Esophagus mucosa (tissue), 1 donor: ENCODE results near the gene CTNNBL1. TPM values are rescaled to one million over a fixed set of nuclear protein-coding genes. Genes with fewer than 3 reads are reported as not detected.
A peak's percentile ranks its signal among the peaks of the same experiment; 100 is the strongest.
"Not testable (repeated sequence)": the region's sequence is repeated elsewhere in the genome, so short reads cannot be mapped to it uniquely, and the experiment has no call there.

Source experiments
- ATAC-seq: fragments of 200-7000 bp; cut with Tn5 transposase; one replicate; pipeline ENCODE4 v1.9.1; 2020
- total RNA-seq: library from RNA; stranded (reverse); gene quantifications from one replicate; pipeline ENCODE4 v1.2.4, GENCODE V29; 2023
- donor health status: DM: yes; HTN: yes; CAD: no.

Gene CTNNBL1
- total RNA-seq, 1 donor from 2014 or later, result 38.7 TPM

DNA sequence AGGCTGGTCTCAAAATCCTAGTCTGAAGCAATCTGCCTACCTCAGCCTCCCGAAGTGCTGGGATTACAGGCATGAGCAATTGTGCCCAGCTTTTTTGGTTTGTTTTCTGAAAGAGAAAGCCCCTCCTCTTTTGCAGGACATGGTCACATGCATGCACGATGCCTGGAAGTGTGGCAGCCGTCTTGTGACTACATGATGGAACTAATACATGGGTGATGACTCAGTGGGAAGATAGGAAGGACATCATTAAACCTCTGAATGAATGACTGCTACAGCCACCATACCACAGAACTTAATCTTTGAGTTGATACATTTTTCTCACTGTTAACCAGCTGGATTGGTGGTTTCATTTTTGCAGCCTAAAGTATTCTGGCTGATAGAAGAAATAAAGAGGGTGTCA, 13.4 kb upstream of the CTNNBL1 start:
- ATAC-seq, result no peak

DNA sequence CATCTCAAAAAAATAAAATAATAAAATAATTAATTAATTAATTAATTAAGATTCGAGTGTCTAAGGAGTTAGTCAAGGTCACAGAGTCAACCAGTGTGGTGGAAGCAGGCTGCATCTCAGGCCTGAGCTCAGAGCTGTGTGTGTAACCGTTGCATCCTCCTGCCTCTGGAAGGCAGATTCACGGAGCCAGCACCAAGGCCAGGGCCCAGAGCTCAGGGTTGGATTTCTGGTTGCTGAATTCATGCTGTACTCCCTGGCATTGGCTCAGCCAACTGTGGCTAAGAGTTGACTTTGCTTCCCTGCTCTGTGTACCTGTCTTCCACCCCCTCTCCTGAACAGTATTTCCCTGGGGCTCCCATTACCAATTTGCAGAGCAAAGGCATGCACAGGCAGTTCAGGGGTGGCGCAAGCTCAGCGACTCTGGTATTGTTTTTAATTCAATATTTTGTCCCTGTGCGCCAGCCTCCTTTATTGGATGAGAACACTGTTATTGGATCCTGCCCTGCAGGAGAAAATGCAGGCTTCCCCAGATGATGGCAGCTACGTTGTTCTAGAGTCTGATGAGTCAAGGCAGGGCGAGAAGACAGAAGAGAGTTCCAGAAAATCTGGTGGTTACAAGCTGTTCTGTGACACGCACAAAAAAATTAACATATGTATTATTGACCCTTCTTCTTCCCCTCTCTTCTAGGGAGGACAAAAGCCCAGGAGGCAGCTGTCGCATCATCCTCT, 12.3 kb upstream of the CTNNBL1 start:
- ATAC-seq, result no peak

DNA sequence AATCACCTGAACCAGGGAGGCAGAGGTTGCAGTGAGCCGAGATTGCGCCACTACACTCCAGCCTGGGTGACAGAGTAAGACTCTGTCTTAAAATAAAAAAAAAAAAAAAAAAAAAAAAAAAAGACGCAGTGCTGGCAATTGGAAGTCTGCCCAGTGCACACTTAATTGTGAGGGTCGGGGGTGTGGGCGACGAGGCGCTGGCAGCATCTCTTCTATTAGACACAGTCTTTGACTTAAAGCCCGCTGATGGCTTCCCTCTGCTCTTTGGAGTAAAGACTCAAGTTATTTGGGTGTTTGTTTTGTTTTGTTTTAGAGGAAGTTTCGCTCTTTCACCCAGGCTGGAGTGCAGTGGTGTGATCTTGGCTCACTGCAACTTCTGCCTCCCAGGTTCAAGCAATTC, 10.7 kb upstream of the CTNNBL1 start:
- not testable (repeated sequence) for ATAC-seq

DNA sequence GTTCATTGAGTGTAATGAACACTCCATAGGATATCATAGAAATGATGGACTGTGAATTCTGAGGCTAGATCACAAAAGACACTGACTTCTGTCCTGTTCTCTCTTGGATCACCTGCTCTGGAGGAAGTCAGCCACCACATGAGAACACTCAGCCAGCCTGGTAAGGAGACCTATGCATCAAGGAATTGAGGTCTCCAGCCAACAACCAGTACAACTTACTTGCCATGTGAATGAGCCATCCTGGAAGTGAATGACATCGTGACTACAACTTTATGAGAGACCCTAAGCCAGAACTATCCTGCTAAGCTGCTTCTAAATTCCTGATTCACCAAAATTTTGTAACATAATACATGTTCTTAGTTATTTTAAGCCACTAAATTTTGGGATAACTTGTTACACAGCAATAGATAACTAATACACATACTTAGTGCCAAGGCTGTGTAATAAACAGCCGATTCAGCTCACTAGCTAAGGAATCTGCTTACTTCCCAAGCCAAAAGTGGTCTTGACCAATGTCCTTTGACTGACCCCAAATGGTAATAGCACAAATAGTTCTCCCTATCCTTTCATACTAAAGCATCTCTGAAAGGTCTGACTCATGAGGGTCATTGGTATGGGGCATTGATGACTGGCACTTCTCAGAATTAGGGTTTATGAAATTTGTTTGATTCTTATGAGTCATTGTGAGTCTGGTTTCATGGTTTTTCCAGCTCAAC, 6.9 kb upstream of the CTNNBL1 start:
- peak; percentile 42 for ATAC-seq

- no peak for ATAC-seq
These were observed 6.4 kb upstream of the CTNNBL1 start for GRCh38 chr20:37687478-37687805.

DNA sequence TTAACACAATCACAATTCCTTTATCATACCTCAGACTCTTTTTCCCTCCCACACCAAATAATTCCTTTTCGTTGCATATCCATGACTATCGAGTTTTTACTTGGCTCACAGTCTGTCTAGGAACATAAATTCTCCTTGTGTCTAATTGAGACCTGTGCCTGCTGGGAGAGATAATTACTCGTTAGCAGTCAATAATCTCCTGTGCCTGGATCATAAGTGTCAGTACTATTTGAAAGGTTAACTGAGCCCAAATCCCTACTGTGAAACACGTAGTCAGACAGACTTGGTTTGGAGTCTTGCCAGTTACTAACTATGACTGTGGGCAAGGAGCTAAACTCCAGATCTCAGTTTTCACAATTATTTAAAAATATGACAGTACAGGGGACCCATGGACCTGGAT, 5.7 kb upstream of the CTNNBL1 start:
- ATAC-seq, result no peak

DNA sequence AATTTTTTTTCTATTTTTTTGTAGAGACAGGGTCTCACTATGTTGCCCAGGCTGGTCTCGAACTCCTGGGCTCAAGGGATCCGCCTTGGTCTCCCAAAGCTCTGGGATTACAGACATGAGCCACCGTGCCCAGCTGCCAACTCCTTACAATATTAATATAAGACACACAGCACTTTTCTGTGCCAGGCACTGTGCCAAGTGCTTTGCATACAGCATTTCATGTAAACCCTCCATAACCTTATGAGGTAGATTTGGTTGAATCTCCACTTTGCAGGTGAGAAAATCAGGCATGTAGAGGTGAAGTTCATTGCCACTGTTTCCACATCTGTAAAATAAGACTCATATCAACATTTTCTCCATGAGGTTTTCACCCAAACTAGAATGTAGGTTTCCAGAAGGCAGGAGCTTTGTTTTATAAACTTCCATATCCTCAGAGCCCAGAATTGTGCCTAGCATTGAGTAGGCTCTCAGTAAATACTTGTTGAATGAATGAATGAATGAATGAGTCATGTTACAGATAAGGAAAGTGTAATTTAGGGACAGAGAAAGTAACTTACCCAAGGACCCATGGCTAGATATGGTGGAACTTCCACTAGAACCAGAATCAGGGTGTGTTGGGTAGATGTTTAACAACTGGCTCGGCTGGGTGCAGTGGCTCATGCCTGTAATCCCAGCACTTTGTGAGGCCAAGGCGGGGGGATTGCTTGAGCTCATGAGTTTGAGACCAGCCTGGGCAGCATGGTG, 3.0 kb upstream of the CTNNBL1 start:
- no peak for ATAC-seq

DNA sequence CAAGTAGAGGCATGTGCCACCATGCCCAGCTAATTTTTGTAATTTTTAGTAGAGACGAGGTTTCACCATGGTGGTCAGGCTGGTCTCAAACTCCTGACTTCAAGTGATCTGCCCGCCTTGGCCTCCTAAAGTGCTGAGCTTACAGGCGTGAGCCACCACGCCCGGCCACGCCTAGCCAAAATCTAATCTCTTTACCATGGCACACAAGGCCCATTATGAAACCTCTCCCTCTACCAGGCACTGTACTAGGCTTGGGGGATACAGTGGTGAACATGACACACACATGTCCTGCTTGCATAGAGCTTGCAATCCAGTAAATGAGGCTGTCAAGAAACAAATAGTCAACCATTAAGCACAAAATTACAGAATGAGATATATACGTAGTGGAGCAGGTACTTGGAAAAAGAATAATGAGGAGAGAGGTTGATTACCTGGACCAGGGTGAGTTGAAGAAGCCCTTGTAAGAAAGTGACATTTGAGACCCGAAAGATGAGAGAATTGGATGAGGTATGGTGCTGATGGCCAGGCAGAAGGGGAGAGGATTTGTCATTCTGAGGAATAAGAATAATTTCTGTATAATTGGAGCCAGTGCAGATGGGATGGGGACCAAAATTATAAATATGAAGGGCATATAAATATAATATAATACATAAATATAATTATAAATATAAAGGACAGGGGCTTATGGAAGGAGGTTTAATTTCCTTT, 1.2 kb upstream of the CTNNBL1 start:
- ATAC-seq, result no peak

DNA sequence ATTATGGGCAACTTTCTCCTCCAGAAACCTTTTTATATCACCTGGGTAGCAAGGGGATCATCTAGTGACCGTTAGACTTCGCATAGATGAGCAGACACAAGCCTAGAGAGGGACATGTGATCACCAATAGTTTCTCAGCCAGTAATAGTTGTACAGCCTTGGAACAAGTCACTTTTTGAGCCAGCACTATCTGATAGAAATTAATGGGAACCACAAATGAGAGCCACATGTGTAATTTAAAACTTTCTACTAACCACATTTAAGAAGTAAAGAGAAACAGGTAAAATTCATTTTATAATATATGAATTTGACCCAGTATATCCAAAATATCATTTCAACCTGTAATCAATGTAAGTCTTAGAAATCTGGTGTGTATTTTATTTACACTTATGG, 592 bp upstream of the CTNNBL1 start:
- ATAC-seq, result no peak

DNA sequence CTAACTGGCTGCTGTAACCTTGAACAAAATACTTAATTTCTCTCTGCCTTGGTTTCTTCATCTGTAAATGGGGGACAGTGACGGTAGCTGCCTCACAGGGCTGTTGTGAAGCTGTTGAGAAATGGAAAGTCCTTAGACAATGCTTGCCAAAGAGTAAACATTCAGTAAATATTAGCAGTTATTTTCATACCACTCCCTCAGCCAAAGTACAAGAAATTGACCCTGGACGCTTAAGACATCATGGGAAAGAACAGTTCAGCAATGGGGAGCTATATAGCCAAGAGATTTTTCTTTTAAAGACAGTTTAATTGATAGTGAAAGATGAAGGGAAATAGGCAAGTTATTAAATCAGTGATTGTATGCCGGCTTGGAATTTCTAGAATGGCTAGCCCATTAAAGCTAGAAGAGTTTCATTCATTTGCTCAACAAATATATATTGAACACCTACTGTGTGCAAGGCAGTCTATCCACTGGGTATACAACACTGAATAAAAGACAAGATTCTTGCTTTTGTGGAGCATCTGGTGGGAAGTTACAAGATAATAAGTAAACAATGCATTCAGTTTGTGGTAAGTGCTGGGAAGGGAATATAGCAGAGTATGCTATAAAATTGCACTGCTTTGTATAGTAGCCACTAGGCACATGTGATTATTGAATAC, 2.0 kb downstream of the CTNNBL1 start:
- no peak for ATAC-seq

DNA sequence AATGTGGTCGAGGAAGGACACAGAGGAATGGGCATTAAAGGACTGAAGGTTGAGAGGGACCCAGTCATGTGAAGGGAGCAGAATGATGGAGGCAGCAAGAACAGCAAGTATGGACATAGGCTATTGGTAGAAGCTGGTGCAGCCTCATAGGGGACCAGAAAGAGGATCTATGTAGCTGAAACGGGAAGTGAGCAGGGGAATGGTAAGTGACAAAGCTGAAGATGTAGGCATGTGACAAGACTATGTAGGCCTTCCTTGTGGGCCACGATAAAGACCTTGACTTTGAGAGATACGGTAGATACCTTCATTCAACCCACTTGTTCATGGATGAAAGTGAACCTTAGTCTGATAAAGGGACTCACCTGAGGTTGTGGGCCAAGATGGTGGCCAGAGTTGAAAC, 3.5 kb downstream of the CTNNBL1 start:
- ATAC-seq, result no peak

- ATAC-seq, result no peak
These were observed 5.4 kb downstream of the CTNNBL1 start for GRCh38 chr20:37699202-37699601.

DNA sequence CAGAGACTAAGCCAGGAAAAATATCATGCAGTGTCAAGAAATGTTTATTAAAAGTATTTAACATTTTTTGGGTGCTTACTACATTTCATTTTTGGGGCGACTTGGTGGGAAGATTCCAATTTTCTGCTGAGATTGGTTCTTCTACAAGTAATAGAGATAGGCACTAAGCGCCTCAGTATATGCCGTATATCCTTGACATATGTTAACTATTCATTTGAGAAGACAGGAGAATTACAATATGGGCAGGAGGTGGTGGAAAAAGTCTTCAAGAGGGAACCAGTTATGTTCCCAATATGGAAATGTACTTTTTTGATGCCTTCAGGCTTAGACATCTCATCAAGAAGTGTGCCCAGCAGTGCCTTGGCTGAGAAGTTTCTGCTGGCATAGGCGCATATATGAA, 6.5 kb downstream of the CTNNBL1 start:
- ATAC-seq, result no peak

DNA sequence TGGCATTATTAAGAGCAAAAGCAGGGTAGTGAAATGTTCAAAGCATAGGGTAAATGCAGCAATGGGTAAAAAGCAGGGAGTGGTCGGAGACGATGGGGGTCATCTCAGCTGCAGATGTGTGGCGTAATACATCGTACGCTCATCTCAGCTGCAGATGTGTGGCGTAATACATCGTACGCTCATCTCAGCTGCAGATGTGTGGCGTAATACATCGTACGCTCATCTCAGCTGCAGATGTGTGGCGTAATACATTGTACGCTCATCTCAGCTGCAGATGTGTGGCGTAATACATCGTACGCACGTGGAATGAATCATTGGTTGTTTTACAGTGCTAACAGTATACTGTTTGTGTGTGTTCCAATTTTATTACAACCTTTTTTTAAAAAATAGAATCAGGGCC, 7.8 kb downstream of the CTNNBL1 start:
- ATAC-seq, result not testable (repeated sequence)

DNA sequence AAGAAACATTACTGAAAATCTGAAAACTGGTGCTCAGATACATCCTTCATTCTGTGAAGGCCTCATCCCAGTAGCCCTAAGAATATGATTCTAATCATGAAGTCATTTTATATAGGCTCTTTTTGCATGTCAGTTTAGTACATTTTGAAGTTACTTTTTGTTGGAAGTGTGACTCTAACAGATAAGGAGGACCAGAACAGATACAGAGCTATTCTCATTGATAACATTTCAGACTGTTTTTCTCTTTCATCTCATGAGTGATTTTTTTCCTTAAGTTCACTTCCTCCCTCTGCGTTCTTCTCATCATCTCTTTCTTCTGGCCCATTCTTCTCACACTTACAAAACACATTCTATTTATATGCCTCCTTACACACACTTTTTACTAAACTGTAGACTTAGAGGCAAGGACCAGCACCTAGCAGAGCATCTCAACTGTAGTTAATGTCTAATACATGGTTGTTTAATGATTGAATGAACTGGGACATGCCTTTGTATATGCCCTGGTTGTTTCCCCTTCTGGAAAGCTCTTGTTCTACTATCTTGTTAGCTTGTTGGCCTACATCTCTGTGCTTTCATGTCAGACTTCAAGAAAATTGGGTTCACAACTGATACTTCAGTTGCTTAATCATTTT, 8.7 kb downstream of the CTNNBL1 start:
- no peak for ATAC-seq

DNA sequence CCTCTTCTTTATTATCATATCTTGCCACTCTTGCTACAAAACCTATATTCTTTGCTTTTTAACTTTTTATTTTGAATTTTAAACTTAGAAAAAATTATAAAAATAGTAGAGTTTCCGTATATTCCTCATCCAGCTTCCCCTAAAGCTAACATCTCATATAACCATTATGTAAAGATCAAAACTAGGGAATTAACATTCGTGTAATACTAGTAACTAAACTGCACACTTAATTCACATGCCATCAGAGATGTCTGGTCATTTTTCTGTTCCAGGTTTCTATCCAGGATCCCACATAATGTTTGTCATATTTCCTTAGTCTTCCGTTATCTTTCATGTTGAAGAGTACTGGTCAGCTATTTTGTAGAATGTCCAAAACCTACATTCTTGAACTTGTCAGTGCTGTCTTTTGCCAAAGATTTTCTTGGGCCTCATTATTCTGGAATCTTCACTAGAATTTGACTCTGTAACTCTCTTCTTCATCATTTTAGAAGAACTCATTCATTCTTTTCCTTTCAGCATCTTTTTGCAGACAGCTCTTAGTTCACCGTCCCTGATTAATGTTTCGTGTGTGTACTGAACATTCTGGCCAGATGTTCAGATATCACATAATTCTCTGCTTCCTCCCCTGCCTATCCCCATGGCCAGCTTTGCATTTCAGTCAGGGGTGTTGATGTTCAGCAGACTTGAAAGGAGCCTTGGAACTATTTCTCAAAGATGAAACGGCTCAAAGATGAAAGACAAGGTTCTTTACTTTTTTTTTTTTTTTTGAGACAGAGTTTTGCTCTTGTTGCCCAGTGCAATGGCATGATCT, 9.4 kb downstream of the CTNNBL1 start:
- no peak for ATAC-seq

DNA sequence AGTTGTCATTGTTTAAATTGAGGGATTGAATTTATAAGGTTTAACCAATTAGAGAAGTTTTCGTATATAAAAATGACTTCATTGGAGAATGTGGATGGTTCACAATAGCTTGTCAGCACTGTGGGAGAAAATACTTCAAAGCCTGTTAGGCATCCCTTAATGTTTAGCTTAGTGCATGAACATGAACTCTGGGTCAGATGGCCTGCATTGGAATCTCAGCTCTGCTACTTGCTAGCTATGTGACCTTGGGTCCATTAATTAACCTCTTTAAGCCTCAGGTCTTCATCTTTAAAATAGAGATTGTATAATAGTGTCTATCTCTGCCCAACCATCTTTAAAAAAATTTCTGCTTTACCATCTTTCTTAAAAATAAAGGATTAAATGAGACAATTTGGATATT, 11.1 kb downstream of the CTNNBL1 start:
- no peak for ATAC-seq

- no peak for ATAC-seq
These were observed 12.5 kb downstream of the CTNNBL1 start for GRCh38 chr20:37706298-37706697.

DNA sequence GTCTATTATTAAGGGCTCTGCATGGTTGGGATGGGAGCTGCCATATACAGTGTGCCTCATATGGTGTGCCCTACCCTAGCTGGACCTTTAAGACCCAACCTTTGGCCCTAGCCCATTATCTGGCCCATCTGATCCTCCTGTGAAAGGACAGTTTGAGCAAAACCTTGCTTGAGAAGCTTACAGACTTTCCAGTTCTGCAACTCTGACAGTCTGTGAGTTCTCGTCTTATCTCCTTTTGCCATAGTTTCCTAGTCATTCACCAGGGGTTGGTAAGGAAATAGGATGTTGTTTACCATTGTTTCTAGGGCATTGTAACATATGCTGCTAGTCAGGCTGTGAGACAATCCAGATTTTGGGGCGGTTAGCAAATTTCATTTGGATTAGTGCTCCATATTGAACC, 17.2 kb downstream of the CTNNBL1 start:
- peak; percentile 77 for ATAC-seq

DNA sequence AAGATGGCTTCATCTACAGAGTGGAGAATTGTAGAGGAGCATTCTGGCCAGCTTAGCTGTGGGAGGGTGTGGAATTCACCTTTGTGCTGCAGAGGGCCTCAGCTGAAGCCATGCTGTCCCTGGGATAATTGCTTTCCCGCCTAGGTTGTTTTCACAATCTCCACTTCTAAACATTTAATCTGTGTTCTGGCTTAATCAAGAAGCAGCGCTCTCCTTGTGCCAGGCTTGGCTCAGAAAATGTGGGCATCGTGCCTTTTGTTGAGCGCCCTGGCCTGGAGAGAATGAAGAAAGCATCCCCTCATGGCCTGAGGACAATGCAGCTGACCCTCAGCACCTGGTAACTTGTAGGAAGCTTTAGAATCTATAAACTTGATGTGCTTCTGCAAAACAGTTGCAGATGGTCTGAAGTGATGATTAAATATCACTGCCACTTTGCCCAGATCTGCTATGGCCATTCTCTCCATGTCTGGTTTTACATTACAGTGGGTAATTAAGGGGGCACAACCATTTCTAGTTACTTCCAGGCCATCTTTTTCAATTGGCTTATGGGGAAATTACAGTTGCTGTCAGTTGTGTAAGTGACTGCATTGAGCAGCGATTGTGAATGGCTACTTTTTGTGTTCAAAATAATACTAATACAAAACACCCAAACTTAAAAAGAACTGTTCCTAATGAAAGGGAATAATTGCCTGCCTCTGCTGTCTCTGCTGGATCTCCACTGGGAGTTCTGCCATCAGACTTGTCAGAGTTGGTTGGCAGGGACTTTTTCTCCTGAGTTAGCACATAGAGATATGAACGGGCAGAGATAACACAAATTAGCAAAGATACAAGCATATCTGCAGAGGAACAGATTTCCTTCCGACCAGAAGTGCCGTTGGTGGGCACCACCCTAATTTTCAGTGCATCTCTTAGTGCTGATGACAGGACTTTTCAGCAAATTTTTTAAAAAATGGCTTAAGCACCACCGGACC, 18.4 kb downstream of the CTNNBL1 start:
- no peak for ATAC-seq
